T-helper 2 cell treated with Interferon-gamma antibody and Interleukin-4, amounts not matched to agents 100 ng/mL and 5 ng/mL, for 36 hours (primary cell): ENCODE data around the gene IFT88. TPM values are rescaled to one million over a fixed set of nuclear protein-coding genes. Genes with fewer than 3 reads are reported as not detected.

Experiments used
- intact Hi-C: fragments of 100-400 bp; cut with micrococcal nuclease; formaldehyde crosslinking; loops from one replicate; pipeline ENCODE4 v1.15.1; 2023
- total RNA-seq: library from RNA; stranded (reverse); gene quantifications from 2 replicates; pipeline ENCODE4 v1.2.3, GENCODE V29; 2022

IFT88 gene, protein sequence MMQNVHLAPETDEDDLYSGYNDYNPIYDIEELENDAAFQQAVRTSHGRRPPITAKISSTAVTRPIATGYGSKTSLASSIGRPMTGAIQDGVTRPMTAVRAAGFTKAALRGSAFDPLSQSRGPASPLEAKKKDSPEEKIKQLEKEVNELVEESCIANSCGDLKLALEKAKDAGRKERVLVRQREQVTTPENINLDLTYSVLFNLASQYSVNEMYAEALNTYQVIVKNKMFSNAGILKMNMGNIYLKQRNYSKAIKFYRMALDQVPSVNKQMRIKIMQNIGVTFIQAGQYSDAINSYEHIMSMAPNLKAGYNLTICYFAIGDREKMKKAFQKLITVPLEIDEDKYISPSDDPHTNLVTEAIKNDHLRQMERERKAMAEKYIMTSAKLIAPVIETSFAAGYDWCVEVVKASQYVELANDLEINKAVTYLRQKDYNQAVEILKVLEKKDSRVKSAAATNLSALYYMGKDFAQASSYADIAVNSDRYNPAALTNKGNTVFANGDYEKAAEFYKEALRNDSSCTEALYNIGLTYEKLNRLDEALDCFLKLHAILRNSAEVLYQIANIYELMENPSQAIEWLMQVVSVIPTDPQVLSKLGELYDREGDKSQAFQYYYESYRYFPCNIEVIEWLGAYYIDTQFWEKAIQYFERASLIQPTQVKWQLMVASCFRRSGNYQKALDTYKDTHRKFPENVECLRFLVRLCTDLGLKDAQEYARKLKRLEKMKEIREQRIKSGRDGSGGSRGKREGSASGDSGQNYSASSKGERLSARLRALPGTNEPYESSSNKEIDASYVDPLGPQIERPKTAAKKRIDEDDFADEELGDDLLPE
- 4.8 and 5.7 TPM in 2 replicates for total RNA-seq

DNA sequence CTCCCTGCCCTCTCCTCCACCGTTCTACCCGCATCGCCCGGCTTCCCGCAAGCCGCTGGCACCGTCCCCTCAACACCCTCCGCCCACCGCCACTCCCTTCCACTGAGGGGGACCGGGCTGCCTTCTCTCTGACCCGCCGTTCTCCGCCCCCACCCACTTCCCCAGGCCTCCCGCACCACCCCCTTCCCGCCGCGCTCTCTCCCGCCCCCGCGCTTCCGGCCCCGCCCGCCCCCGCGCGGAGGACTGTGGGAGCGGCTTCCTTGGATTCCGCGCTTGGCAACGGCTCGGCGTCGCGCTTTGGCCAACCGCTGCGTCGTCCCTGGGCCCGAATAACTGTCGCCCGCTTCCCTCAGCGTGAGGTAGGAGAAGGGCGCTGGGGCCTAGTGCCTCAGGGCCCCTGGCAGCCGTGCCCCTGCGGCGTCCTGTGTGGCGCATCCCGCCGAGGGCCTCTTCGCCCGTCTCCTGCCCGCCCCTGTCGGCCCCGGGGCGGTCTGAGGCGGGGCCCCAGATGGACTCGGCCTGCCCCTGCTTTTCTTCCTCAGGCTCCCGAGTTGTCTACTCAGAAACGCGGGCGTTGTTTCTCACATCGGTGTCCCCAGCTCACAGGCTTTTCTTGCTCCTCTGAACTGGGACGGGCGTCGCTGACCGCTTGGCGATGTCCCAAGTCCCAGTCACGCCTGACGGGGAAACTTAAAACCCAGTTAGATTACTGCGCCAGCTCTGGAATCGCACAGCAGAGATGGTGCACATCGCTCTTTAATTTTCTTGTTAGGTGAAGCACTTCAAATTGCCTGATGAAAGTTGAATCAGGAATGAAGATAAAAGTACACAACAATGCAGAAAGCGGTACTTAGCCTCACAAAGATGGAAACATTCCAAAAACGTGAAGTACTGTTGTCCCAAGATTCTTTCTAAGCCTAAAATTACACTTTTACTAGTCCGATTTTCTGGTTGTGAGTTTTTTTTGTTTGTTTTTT lies at the start of gene IFT88:
IFT88 (plus strand) TSS at position 260 of the 977 bp plus-strand sequence. CDS start 7,229 bp downstream, outside the sequence.
- intact Hi-C loops: loop anchor here (1.0 to 5.0 kb wide), 8 partner anchors 42 to 705 kb away; partner anchors contain the start of genes CRYL1, EEF1AKMT1, XPO4 and ZMYM2

DNA sequence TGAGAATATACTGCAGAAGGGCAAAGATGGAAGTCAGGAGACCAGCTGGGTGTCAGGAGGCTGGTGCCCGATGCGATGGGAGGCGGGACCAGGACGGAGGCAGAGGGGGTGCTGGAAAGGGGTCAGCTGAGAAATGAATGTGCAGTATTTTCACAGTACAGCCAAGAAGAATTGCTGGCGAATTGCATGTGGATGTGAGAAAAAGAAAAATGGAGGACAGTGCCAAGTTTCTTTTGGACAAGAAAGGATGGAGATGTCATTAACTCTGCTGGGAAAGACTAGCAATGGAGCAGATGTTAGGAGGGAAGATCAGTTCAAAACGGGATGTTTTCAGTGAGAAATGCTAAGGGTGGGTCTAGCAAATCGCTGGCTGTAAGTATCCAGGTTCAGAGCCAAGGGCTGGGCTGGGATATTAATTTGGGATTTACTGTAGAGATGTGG lies 48.3 kb upstream of the IFT88 start:
- intact Hi-C loops: no loop called here

DNA sequence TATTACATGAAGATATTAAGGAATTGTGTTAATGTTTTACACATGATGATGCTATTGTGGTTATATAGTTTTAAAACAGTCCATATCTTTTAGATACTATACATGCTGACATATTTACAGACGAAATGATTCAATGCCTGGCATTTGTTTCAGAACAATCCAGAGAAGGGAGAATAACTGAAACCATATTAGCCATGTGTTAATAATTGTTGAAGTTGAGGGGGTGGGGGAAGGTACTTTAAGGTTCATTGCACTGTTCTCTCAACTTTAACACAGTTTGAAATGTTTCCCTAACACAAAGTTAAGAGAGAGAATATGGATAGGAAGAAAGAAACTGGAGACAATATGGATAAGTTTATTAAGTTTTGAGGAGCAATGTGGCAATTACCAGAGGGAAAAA lies 47.1 kb upstream of the IFT88 start:
- intact Hi-C loops: no loop called here

DNA sequence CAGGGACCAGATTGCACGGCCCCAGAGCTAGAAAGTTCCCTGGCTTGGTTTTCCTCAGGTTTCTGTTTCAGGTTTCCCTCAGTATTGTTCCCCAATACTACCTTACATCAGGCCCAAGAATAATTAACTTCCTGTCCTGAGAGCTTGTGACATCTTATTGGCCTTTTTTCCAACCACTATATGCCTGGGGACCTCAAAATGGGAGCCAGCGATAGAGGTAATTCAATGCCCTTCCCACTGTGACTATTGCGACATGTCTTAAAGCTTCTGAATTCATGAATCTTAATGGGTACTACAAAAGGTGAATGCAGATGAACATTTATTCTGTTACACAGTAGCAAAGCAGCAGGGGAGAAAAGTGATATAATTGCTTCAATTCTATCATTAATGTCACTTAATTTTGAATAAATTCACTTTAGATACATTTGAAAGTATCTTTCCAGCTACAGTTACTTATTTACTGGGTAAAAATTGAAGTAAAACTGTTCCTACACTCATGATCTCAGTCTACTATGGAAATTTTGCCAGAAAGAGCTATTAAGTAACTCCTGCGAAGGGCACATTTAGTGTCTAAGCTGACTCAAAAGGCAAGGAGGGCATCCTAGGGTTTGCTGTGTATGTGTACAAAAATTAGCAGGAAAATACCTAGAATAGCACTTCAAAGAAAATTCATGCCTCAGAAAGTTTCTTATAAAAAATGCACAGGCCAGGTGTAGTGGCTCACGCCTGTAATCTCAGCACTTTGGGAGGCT lies 45.4 kb upstream of the IFT88 start:
- intact Hi-C loops: no loop called here

DNA sequence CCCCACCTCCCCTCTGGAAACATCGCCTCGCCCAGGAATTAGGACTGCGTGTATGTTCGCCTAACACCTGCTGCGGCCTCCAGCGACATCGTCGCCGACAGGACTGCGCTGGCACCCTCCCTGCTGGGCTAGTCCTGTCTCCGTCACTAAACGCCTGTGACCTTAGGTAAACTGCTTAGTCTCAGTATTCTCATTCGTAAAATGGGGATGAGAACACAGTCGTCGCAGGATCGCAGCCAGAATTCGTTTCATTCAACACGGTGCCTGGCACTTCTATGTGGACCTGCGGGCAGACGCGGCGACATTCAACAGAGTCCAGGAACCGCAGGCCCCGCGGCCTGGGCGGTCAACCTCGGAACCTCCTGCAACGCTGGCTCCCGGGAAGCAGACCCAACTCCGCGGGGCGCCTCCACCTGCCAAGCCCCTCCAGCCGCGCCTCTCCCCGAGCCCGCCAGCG lies 41.8 kb upstream of the IFT88 start:
- intact Hi-C loops: loop anchor here (1.0 to 5.0 kb wide), 4 partner anchors 42 to 568 kb away; partner anchors contain the start of genes IFT88 and ZMYM2

DNA sequence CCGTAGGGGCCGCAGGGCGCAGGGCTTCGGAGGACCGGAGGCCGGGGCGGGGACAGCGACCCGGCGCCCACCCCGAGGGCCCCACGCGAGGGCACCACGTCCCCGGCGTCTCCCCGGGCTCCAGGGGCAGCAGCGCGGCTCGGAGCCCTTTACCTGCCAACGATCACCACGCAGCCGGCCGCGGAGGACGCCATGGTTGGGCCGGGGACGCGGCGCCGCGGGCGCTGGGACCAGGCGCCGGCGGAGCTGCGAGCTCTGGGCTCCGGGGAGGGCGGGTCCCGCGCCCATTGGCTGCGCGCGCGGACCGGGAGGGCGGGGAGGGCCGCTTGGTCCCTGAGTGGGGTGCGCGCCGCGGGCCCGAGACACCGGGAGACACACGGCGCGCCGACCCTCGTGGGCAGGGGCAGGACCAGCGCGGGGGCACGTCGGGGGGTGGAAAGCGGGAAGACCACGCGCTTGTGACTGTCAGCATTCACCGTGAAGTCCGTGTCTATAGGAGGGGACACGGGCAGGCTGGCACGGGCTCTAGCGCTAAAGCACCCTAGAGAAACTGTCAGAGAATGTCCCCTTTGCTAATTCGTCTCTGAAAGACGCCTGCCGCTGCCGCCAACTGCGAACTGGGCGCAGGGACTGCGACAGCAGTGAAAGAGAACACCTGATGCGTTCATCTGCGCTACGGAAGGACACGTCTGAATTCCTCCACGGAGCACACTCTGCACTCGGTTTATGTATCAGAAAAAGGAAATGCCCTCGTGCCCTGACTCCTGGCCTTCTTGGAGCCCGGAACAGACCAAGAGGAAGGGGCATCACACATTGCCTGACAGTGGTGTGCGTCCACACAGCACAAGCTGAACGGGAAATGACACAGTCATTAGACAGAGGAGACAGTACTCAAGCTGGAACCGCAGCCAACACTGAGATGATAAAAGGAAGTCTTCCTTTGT lies 41.1 kb upstream of the IFT88 start, which contains the start of gene CRYL1:
CRYL1 (minus strand) TSS at position 257 of the 944 bp plus-strand sequence; CDS start at position 194, 63 bp downstream.
- intact Hi-C loops: loop anchor here (1.0 to 5.0 kb wide), 5 partner anchors 41 to 569 kb away; partner anchors contain the start of genes EEF1AKMT1, IFT88 and ZMYM2

DNA sequence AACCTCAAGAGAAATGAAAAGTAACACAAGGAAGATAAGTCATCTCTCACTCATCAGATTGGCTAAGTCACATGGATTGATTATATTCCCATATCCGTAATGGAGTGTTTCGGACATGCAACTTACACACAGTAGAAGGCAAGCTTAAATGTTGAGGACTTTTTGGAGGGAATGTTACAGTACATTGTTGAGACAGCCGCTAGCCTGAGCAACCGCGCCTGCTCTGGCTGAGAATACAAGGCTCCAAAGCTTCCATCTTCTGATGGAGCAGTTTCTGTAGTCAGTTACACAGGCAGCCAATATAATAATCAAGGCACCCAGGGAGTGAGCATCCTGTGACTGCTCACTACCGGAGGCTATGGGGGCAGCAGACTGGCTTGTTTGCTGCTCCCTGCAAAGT lies 40.3 kb upstream of the IFT88 start:
- intact Hi-C loops: loop anchor here (2.0 to 5.0 kb wide), 2 partner anchors 246 to 569 kb away; partner anchors contain the start of genes EEF1AKMT1 and ZMYM2

DNA sequence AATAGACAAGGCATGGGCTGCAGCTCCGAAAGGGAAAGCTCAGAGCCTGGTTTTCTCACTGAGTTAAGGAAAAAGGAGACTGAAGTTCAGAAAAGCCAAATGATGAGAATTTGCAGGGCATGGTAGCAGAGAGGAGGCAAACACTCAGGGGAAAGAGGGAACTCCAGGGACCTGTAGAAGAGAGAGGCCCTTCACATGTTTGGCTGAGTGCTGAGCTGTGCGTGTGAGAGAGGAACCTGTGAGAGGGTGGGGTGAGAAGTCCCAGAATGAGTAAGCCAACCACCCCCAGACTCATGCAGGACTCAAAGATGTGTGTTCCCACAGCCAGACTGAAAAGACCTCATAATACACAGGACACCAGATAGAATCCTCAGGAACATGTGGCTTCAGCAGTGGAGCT lies 38.5 kb upstream of the IFT88 start:
- intact Hi-C loops: loop anchor here (5.0 kb wide), 1 partner anchor 571 kb away; the partner anchor contains the start of gene ZMYM2

DNA sequence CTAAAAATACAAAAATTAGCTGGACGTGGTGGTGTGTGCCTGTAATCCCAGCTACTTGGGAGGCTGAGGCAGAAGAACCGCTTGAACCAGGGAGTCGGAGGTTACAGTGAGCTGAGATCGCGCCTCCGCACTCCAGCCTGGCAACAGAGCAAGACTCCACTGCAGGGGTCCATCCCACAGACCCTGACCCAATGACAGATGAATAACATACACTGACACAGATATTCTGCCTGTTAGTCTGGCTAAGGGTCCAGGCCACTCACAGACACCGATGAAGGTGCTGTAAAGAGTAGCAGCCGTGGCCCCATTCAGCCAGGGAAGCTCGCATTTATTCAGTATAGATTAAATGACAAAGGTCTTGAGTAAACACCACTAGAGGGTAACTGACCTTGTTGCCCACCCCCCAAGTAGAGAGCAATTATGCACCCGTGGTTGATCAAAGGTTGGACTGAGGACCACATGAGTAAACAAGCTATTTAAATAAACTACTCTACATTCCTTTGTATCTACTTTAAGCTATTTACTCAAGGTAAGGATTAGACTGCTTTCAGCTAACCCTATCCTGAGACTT lies 32.8 kb upstream of the IFT88 start:
- intact Hi-C loops: no loop called here

DNA sequence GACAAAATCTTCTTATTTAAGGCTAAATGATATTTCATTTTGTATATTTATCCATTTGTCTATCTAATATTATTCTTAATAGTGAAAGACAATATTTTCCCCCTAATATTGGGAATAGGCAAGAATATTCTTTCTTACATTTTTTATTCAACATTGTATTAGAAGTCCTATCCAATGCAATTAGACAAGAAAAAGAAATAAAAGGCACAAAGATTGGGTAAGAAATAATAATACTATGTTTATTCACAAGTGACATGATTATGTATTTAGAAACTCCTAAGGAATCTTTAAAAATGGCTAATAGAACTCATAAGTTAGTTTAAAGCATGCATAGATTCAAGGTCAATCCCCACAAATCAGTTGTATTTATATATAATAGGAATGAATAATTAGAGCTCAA lies 30.0 kb upstream of the IFT88 start:
- intact Hi-C loops: no loop called here

DNA sequence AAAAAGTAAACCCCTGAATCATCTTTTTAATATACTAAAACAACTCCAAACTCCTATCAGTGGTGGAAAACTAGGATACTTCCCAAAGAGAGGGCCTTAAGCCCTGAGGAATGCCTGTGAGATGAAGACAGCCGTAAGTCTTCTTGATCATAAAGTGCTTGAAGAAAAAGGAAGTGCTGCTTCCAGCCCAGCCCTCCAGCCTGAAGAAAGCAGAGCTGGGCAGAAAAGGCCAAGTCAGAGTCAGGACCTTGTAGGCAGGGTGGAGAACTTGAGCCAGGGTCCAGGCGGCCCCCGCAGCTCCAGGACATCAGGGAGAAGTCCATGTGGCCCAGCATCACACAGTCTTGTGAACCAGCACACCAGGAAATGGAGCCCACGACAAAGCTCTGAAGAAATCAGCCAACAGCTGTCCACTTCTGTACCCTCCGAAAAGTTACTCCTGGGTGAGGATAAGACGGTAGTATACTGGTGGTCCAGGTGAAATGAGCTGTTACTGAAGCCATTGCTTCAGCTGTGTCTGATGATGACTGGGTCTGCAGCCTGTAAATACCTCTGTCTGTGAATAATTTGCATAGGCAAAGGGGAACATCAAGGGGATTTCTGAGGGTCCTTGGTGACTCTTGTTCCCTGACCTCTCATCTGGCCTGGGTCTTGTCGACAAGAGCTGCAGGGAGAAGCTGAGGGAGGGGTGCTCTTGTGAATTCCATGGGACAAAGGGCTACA lies 22.6 kb upstream of the IFT88 start:
- intact Hi-C loops: no loop called here

DNA sequence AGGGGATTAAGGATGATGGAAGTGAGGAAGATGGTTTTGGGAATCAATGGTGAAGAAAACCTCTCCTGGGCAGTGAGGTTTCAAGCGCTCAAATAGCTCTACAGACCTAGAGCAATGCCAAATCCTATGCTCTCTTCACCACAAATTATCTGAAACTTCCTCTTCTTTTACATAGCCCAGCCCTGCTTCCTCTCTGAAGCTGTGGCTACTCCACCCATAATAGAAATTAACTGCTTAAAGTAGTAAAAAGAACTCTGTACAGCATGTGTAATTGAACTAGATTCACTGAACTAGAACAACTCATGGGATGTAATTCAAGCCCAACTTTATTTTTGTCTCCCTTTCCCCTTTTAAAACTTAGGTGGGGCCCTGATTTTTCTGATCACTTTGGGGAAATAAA lies 20.4 kb upstream of the IFT88 start:
- intact Hi-C loops: no loop called here

DNA sequence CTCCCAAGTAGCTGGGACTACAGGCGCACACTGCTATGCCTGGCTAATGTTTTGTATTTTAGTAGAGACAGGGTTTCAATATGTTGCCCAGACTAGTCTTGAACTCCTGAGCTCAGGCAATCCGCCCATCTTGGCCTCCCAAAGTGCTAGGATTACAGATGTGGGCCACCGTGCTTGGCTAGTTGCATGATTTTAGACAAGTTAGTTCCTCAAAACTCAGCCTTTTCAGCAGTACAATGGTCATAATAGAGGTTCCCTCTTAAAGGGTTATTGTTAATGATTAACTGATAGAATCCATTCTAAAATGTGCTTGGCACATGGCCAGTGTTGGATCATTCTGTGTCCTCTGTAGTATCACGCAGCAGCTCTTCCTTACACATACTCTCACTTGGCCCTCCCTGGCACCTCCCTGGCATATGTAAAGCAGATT lies 19.5 kb upstream of the IFT88 start:
- intact Hi-C loops: no loop called here

DNA sequence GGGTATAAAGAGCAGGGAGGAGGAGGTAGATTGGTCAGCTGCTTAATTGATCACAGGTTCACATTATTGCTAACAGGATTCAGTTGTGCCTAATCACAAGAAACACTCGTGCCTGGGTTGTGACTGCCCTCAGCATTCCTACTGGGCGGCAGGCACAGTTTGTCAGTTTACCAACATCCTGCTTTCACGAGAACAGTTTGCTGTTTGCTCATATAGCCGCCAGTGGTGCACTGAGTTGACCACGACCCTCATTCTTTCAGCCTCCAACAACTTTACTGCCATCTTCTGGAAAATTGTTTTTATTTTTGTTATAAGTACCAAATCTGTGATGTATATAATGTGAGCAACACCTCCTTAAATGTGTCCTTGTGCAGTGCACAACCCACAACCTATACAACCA lies 16.2 kb upstream of the IFT88 start:
- intact Hi-C loops: no loop called here

DNA sequence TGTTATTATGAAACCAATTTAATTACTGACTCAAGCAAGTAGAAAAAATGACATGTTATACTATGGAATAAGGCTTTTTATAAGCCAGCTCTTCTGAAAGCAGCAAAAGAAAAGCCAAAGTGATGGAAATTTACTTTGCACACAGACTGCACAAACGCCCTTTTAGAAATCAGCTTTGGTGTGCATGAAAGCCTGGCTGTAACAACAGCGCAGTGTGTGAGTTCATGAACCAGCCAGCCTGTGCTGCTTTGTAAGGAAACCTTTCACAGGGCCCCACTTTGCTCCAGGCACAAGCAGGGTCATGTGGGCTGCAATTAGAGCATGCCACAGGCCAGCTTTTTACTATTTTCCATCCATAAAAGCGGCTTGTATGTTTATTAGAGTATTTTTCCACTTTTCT lies 13.6 kb upstream of the IFT88 start:
- intact Hi-C loops: no loop called here

DNA sequence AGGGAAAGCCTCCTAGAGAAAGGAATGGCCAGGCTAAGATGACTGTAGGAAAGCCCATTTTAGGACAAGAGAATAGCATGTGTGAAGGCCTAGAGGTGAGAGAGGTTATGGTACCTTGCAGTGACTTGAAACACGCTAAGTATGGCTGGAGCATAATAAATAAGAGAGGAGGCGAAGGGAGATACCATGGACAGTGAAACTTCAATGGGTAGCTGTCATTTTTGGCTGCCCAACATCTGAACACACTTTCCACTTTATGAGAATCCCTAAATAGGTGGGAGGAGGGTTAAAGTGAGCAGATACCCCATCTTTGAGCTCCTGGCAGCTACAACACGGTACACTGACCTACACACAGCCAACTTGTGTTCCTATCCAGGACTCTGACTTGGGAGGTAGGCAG lies 8.0 kb upstream of the IFT88 start:
- intact Hi-C loops: no loop called here

DNA sequence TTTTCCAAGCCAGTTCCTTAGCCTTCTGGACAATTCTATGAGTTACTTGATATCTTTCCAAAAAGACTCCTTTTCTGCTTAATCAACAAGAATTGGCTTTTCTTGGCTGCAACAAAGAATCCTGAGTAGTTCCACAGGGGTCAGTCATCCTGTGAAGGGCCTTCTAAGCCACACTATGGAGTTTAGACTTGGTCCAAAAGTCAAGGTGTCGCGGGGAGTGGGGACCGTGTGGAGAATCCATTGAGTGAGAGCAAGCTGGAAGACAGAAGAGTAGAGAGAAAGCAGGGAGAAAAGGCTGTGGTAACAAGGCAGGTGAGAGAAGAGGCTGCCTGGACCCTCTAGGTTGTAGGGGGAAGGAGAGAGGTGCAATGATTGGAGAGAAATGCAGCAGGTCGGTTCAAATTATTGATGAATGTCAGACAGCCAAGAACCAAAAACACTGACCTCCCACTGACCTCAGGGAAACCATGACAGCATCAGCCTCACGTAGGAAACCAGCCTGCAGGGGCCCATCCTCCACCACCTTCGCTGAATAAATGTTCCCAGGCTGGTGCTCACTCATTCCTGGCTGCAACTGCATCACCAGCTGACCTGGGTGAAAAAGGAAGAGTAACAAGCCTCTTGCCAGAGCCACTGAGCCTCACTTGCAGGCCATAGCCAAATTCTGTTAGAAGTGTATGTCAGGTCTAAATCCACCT lies 7.1 kb upstream of the IFT88 start:
- intact Hi-C loops: no loop called here
